GM12875 (cell line): ENCODE measurements around the gene FOXJ3.
"Not testable (repeated sequence)": the region's sequence is repeated elsewhere in the genome, so short reads cannot be mapped to it uniquely, and the experiment has no call there.

Experiments used
- H3K4me3 ChIP-seq: one replicate; pipeline ENCODE4 v1.5.1; 2011; ENCODE audit warnings: low read depth, low read length, control low read depth
- CTCF ChIP-seq: IDR thresholded peaks from 2 replicates; pipeline ENCODE4 v1.5.1; 2011; ENCODE audit warnings: low read depth, mild to moderate bottlenecking, control low read depth, inconsistent platforms, low read length, moderate library complexity, borderline replicate concordance; ENCODE audit not compliant: insufficient read depth

FOXJ3 gene

DNA sequence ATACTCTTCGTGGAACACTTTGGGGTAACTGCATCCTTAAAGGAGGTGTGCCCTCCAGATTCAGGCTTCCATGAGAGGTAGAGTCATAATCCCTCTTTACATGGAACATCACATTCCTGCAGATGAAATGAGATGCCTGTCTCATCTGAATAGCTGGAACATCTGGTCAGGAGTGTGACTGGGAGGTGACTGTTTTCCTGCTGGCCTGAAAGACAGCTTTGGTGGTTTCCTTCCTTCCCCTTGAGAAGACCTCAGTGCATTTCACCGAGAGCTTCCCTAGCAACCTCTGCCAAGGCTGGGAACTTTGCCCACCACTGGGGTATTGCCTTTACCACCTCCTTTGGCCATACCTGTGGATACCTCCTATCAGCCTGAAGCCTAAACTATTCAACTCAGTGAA is 123.8 kb downstream of the FOXJ3 start:
- no peak overlapping the region for H3K4me3 ChIP-seq

GRCh38 chr1:42210421-42211133 is 124.5 kb downstream of the FOXJ3 start:
- TF ChIP-seq CTCF: no peak
- no peak overlapping the region for H3K4me3 ChIP-seq

More for the DNA sequence above, 123.8 kb downstream of the FOXJ3 start:
- TF ChIP-seq CTCF: no peak

DNA sequence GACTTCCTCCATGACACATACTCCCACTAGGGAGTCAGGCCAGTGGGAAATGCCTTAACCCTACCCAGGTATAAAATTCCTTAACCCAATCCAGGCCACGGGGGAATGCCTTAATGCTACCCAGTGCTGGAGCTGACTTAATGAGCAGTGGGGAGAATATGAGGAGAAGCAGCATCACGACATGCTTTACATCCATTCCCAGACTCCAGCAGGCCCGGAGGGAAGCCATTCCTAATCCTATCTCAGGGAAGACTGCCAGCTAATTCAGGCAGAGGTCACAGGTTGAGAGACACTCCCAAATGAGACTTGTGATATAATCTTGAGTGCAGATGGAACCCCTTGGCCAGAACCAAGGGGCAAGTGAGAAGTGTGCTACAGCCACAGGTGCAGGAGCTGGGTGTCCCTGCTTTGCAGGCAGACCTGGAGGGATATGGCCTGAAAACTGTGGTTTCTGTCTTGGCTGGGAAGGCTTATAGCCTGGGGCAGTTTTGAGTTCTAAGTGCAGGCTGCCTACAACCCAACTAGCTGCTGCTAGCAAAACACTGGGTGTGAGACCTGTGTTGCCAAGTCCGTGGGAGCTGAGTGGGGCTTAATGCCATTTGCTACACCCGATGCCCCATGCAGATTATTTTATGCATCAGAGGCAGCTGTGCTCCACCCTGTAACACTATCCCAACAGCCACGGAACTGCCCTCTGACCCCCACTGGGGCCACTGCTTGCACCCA is 125.3 kb downstream of the FOXJ3 start:
- H3K4me3 ChIP-seq: no peak overlapping the region
- TF ChIP-seq CTCF: no peak

- H3K4me3 ChIP-seq: not testable (repeated sequence)
Observed at GRCh38 chr1:42206930-42207329, 128.1 kb downstream of the FOXJ3 start.

DNA sequence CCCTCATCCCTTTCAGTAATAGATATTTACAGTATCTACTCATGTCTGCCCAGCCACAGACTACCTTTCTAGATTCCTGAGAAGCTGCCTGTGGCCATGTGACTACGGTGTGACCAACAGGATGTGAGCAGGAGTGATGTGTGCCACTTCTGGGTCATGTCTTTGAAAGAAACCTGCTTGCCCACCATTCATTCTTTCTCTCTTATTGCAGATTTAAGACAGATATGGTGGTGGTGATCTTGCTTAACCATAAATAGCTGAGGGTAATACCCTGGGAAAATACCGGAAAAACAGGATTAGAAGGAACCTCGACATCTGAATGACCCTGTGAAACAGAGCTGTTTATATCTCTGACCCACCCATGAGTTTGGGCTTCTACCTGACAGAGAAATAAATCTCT is 128.9 kb downstream of the FOXJ3 start:
- no peak overlapping the region for H3K4me3 ChIP-seq
- TF ChIP-seq CTCF: no peak

DNA sequence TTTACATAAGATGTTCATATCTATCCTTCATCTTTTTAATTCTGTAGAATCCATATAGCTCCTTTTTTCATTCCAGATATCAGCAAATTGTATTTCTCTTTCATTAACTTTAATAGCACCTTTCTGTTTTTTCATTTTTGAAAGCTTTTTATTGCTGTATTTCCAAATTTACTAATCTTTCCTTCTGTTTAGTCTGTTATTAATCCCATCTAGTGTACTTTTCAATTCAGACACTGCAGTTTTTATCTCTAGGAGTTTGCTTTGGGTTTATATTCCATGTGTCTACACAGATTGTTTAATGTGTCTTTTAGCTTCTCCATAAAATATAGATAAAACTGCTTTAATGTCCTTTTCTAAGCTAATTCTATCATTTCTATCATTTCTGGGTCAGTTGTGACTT is 133.0 kb downstream of the FOXJ3 start:
- TF ChIP-seq CTCF: no peak

GRCh38 chr1:42198251-42198650 is 136.8 kb downstream of the FOXJ3 start:
- no peak for TF ChIP-seq CTCF
- H3K4me3 ChIP-seq: no peak overlapping the region

More for the DNA sequence above, 133.0 kb downstream of the FOXJ3 start:
- no peak overlapping the region for H3K4me3 ChIP-seq
